Stimulated activated CD8-positive, alpha-beta memory T cell treated with anti-CD3 and anti-CD28 coated beads, Interleukin-7, amount 100 ng/mL, for 48 hours (primary cell): ENCODE measurements around the gene ADIG.

Experiments
- DNase-seq, 2 donors: peaks; one replicate each; pipeline ENCODE4 v3.0.0-alpha.2; 2020; ENCODE audit warnings: low read depth in 1 of 2; ENCODE audit errors: extremely low read depth in 1 of 2

The ADIG gene

GRCh38 chr20:38628580-38629470 lies 47.8 kb downstream of the ADIG start:
- no peak for DNase-seq

- DNase-seq: no peak
These were observed 49.0 kb downstream of the ADIG start for GRCh38 chr20:38629979-38630378.

GRCh38 chr20:38630727-38631126 lies 49.7 kb downstream of the ADIG start:
- DNase-seq: no peak

- no peak for DNase-seq
These were observed 50.4 kb downstream of the ADIG start for GRCh38 chr20:38631155-38632022.

- peak; percentile 24 to 29 for DNase-seq
These were observed 52.6 kb downstream of the ADIG start for GRCh38 chr20:38633577-38634093.

GRCh38 chr20:38635721-38636288 lies 54.8 kb downstream of the ADIG start:
- DNase-seq: no peak
